Psoas muscle (tissue), 8 donors: ENCODE measurements around the gene COL23A1. TPM values are rescaled to one million over a fixed set of nuclear protein-coding genes. Genes with fewer than 3 reads are reported as not detected.

Experiments used
- ATAC-seq, 4 donors: fragments of 200-7000 bp; cut with Tn5 transposase; one replicate each; pipeline ENCODE4 v1.9.1; 2020; ENCODE audit warnings: moderate library complexity in 3 of 4, mild to moderate bottlenecking in 2 of 4
- DNase-seq, 2 donors: peaks; one replicate each; pipeline ENCODE4 v3.0.0-alpha.2; 2020
- H3K27ac ChIP-seq: fragments of 200-600 bp; one replicate; pipeline ENCODE4 v1.8.0; 2022
- H3K27me3 ChIP-seq, 3 donors: fragments of 200-600 bp in 1 of 3; one replicate each; pipeline versions ENCODE4 v1.6.1 to v1.8.0; 2013 to 2022; ENCODE audit warnings: low read length in 2 of 3, mild to moderate bottlenecking in 2 of 3, moderate library complexity in 1 of 3; ENCODE audit not compliant: insufficient read depth in 3 of 3
- H3K36me3 ChIP-seq, 2 donors: fragments of 200-600 bp in 1 of 2; one replicate each; pipeline versions ENCODE4 v1.6.1 to v1.8.0; 2013 to 2022; ENCODE audit warnings: low read depth in 1 of 2, mild to moderate bottlenecking in 1 of 2, moderate library complexity in 1 of 2; ENCODE audit not compliant: insufficient read depth in 1 of 2
- H3K4me1 ChIP-seq: fragments of 200-600 bp; one replicate; pipeline ENCODE4 v1.8.0; 2022
- H3K4me3 ChIP-seq: fragments of 200-600 bp; one replicate; pipeline ENCODE4 v1.8.0; 2022; ENCODE audit warnings: mild to moderate bottlenecking
- H3K9me3 ChIP-seq: fragments of 200-600 bp; one replicate; pipeline ENCODE4 v1.8.0; 2022
- WGBS, 3 donors: extraction: QIAGEN DNeasy Blood & Tissue Kit; methylation state at CpG; one replicate each; pipeline versions ENCODE4 v1.1.6 to v1.1.7; 2013; 5-methylcytosine and 5-hydroxymethylcytosine counted together
- intact Hi-C, 2 donors: fragments of 100-400 bp; cut with DNase I; formaldehyde crosslinking; loops; one replicate each; pipeline versions ENCODE4 v1.11.0 to v1.14.2; 2022
- polyA plus RNA-seq, 3 donors: library from polyadenylated mRNA; stranded (reverse); fragments of 200-250 nt; gene quantifications; one replicate each; pipeline ENCODE4 v1.2.3, GENCODE V29; 2013
- total RNA-seq, 4 donors: library from RNA; stranded (reverse); fragmentation: NEBNext Ultra II Directional in 2 of 4; extraction: Animal tissue kit (Norgen Biotek cat#: 25700) in 2 of 4; gene quantifications; one replicate each; pipeline versions ENCODE4 v1.2.1 to v1.2.4, GENCODE V29; 2021 to 2023
- TF ChIP-seq, protein P1 (sequence below): fragments of 200-600 bp; IDR thresholded peaks from one replicate; pipeline ENCODE4 v1.8.0; 2022; ENCODE audit warnings: antibody characterized with exemption
- donor health status: healthy with polysubstance abuse.
- donor health status: DM: no; HTN: no; CAD: no; lungs with moderate emphysema.
- donor health status: Bipolar disorder and iron deficiency.
- donor health status: healthy.
- donor health status: DM: yes; HTN: yes; CAD: no.
- donor health status: DM: no; HTN: no; CAD: no.
- donor health status: DM: no; HTN: no; CAD: no.
- donor health status: DM: yes; HTN: yes; CAD: no.

COL23A1 gene
- total and polyA plus RNA-seq, 7 donors: 0.66 to 3.0 (median 1.2) TPM

- Histone ChIP-seq H3K27me3 (peaks cover 0 to 8% (median 4%) of the 10 kb centered on the region in 3 donors), H3K9me3 (no peaks in the 10 kb centered on the region), H3K27ac (no peak overlapping the region), H3K4me1 (no peaks in the 10 kb centered on the region), H3K4me3 (no peak overlapping the region), H3K36me3 (no peaks in the 10 kb centered on the region)
- WGBS, 3 donors: 89 to 94% (median 90%) methylated on average over 9 of the region's 9 CpGs
- TF ChIP-seq, protein P1, sequence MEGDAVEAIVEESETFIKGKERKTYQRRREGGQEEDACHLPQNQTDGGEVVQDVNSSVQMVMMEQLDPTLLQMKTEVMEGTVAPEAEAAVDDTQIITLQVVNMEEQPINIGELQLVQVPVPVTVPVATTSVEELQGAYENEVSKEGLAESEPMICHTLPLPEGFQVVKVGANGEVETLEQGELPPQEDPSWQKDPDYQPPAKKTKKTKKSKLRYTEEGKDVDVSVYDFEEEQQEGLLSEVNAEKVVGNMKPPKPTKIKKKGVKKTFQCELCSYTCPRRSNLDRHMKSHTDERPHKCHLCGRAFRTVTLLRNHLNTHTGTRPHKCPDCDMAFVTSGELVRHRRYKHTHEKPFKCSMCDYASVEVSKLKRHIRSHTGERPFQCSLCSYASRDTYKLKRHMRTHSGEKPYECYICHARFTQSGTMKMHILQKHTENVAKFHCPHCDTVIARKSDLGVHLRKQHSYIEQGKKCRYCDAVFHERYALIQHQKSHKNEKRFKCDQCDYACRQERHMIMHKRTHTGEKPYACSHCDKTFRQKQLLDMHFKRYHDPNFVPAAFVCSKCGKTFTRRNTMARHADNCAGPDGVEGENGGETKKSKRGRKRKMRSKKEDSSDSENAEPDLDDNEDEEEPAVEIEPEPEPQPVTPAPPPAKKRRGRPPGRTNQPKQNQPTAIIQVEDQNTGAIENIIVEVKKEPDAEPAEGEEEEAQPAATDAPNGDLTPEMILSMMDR: no peak
- ATAC-seq: no peak
- DNase-seq: peak in 1 of 2 donors; percentile 38
- intact Hi-C loops: no loop called here
Measured at GRCh38 chr5:178272591-178272990, 317.6 kb downstream of the COL23A1 start.

GRCh38 chr5:178271726-178272479 lies 318.3 kb downstream of the COL23A1 start:
- H3K4me1 ChIP-seq: no peaks in the 10 kb centered on the region
- no peak overlapping the region for H3K4me3 ChIP-seq
- DNase-seq: no peak
- ATAC-seq: no peak
- WGBS, 3 donors: 72 to 75% (median 73%) methylated on average over 22 to 24 of the region's 24 CpGs
- H3K27me3 ChIP-seq: peaks cover 0 to 8% (median 4%) of the 10 kb centered on the region in 3 donors
- no peak overlapping the region for H3K27ac ChIP-seq
- no peaks in the 10 kb centered on the region for H3K36me3 ChIP-seq
- TF ChIP-seq, protein P1: no peak
- intact Hi-C loops: no loop called here
- H3K9me3 ChIP-seq: no peaks in the 10 kb centered on the region

GRCh38 chr5:178271231-178271630 lies 319.0 kb downstream of the COL23A1 start:
- Histone ChIP-seq H3K27me3 (peaks cover 0 to 6% (median 4%) of the 10 kb centered on the region in 3 donors), H3K4me3 (no peak overlapping the region), H3K9me3 (no peaks in the 10 kb centered on the region), H3K4me1 (no peaks in the 10 kb centered on the region), H3K27ac (no peak overlapping the region), H3K36me3 (no peaks in the 10 kb centered on the region)
- DNase-seq (no peak), ATAC-seq (no peak)
- WGBS, 3 donors: 84 to 98% (median 84%) methylated on average over 4 of the region's 4 CpGs
- intact Hi-C loops: no loop called here
- TF ChIP-seq, protein P1: no peak

- 91 to 100% (median 100%) methylated on average over 1 of the region's 1 CpG for WGBS, 3 donors
- ATAC-seq: no peak
Measured at GRCh38 chr5:178269499-178269898, 320.7 kb downstream of the COL23A1 start.

More at GRCh38 chr5:178269499-178269898, 320.7 kb downstream of the COL23A1 start:
- H3K9me3 ChIP-seq: no peaks in the 10 kb centered on the region
- H3K27me3 ChIP-seq: peaks cover 0 to 2% (median 0%) of the 10 kb centered on the region in 3 donors
- no peak for DNase-seq
- no peak overlapping the region for H3K27ac ChIP-seq
- no peaks in the 10 kb centered on the region for H3K4me1 ChIP-seq
- no peaks in the 10 kb centered on the region for H3K36me3 ChIP-seq
- no peak overlapping the region for H3K4me3 ChIP-seq
- intact Hi-C loops: no loop called here
- TF ChIP-seq, protein P1: no peak
